Upper lobe of left lung (tissue), 6 donors: Measurements from ENCODE around the gene TBPL2. TPM values are rescaled to one million over a fixed set of nuclear protein-coding genes. Genes with fewer than 3 reads are reported as not detected.
A peak's percentile ranks its signal among the peaks of the same experiment; 100 is the strongest.
"Not testable (repeated sequence)": the region's sequence is repeated elsewhere in the genome, so short reads cannot be mapped to it uniquely, and the experiment has no call there.

Experiments used
- ATAC-seq, 2 donors: fragments of 200-7000 bp; cut with Tn5 transposase; one replicate each; pipeline ENCODE4 v1.9.1; 2022; ENCODE audit warnings: mild to moderate bottlenecking in 2 of 2, moderate library complexity in 2 of 2; ENCODE audit not compliant: low FRiP score in 2 of 2
- DNase-seq, 2 donors: peaks; one replicate each; pipeline ENCODE4 v3.0.0-alpha.2; 2019 to 2020
- H3K27ac ChIP-seq, 4 donors: fragments of 200-600 bp; sonication (generic); one replicate each; pipeline ENCODE4 v1.5.1; 2016 to 2019
- H3K27me3 ChIP-seq, 4 donors: fragments of 200-600 bp; sonication (generic); one replicate each; pipeline ENCODE4 v1.5.1; 2017 to 2019
- H3K36me3 ChIP-seq, 4 donors: fragments of 200-600 bp; sonication (generic); one replicate each; pipeline ENCODE4 v1.5.1; 2016 to 2019
- H3K4me1 ChIP-seq, 4 donors: fragments of 200-600 bp; sonication (generic); one replicate each; pipeline ENCODE4 v1.5.1; 2018 to 2019
- H3K4me3 ChIP-seq, 4 donors: fragments of 200-600 bp; sonication (generic); one replicate each; pipeline ENCODE4 v1.5.1; 2017 to 2019; ENCODE audit warnings: mild to moderate bottlenecking in 2 of 4, moderate library complexity in 1 of 4
- H3K9me3 ChIP-seq, 4 donors: fragments of 200-600 bp; sonication (generic); one replicate each; pipeline ENCODE4 v1.5.1; 2018 to 2019
- CTCF ChIP-seq, 6 experiments: fragments of 450-650 bp in 4 of 6; fragments of 200-600 bp in 2 of 6; sonication (generic) in 2 of 6; IDR thresholded peaks; one replicate each; pipeline ENCODE4 v1.5.1; 2016 to 2019; ENCODE audit warnings: antibody characterized with exemption in 6 of 6
- EP300 ChIP-seq, 4 donors: sonication (generic); formaldehyde crosslinking; IDR thresholded peaks; one replicate each; pipeline ENCODE4 v1.5.1; 2017; ENCODE audit warnings: antibody characterized with exemption in 4 of 4, control low read depth in 2 of 4
- POLR2A ChIP-seq, 4 donors: fragments of 450-650 bp; IDR thresholded peaks; one replicate each; pipeline ENCODE4 v1.5.1; 2016 to 2017; ENCODE audit warnings: antibody characterized with exemption in 4 of 4, mild to moderate bottlenecking in 2 of 4
- POLR2AphosphoS5 ChIP-seq, 2 donors: sonication (generic); formaldehyde crosslinking; IDR thresholded peaks; one replicate each; pipeline ENCODE4 v1.5.1; 2017; ENCODE audit warnings: antibody characterized with exemption in 2 of 2
- WGBS, 2 donors: methylation state at CpG; one replicate each; pipeline ENCODE4 v1.1.5; 2017 to 2018; 5-methylcytosine and 5-hydroxymethylcytosine counted together
- total RNA-seq, 6 donors: library from RNA; depleted of rRNA in 4 of 6; stranded (reverse); fragments of >200 nt in 4 of 6; gene quantifications; one replicate each; pipeline versions ENCODE4 v1.1.0 to v1.2.1, GENCODE V29; 2016 to 2021
- donor health status: DM: no; HTN: no; CAD: no; lungs with moderate emphysema.
- donor health status: DM: no; HTN: yes; CAD: no; lungs with severe emphysema.

The TBPL2 gene
- total RNA-seq, 6 donors from 2014 or later: not detected

GRCh38 chr14:55387121-55387520 lies 53.3 kb downstream of the TBPL2 start:
- TF ChIP-seq EP300 (IDR thresholded peaks at IDR 0.05): no peak
- TF ChIP-seq CTCF (IDR thresholded peaks at IDR 0.05): no peak
- TF ChIP-seq POLR2AphosphoS5 (IDR thresholded peaks at IDR 0.05): no peak
- no peak for TF ChIP-seq POLR2A (IDR thresholded peaks at IDR 0.05)
- Histone ChIP-seq H3K9me3 (no peaks in the 10 kb centered on the region), H3K4me1 (no peaks in the 10 kb centered on the region), H3K36me3 (peaks cover 3 to 40% (median 21%) of the 10 kb centered on the region in 4 donors), H3K27me3 (no peaks in the 10 kb centered on the region), H3K27ac (peak overlapping the region in 1 of 4 donors; percentile 40), H3K4me3 (no peak overlapping the region)
- ATAC-seq (no peak), DNase-seq (no peak)
- 97 to 99% methylated on average over 4 of the region's 4 CpGs for WGBS, 2 donors

GRCh38 chr14:55386037-55386808 lies 54.2 kb downstream of the TBPL2 start:
- H3K4me1 ChIP-seq: no peaks in the 10 kb centered on the region
- peak overlapping the region in 3 of 4 donors; percentile 28 to 41 (median 40) for H3K27ac ChIP-seq
- H3K27me3 ChIP-seq: no peaks in the 10 kb centered on the region
- H3K4me3 ChIP-seq: no peak overlapping the region
- DNase-seq: no peak
- peaks cover 3 to 49% (median 26%) of the 10 kb centered on the region in 4 donors for H3K36me3 ChIP-seq
- no peaks in the 10 kb centered on the region for H3K9me3 ChIP-seq
- no peak for ATAC-seq
- WGBS, 2 donors: 75 to 77% methylated on average over 6 of the region's 6 CpGs
- TF ChIP-seq EP300 (IDR thresholded peaks at IDR 0.05) (no peak), POLR2A (IDR thresholded peaks at IDR 0.05) (no peak), CTCF (IDR thresholded peaks at IDR 0.05) (no peak), POLR2AphosphoS5 (IDR thresholded peaks at IDR 0.05) (no peak)

- no peaks in the 10 kb centered on the region for H3K9me3 ChIP-seq
- H3K36me3 ChIP-seq: peaks cover 8 to 59% (median 35%) of the 10 kb centered on the region in 4 donors
- TF ChIP-seq POLR2A (IDR thresholded peaks at IDR 0.05): no peak
- TF ChIP-seq CTCF (IDR thresholded peaks at IDR 0.05): no peak
- TF ChIP-seq EP300 (IDR thresholded peaks at IDR 0.05): no peak
- no peak for TF ChIP-seq POLR2AphosphoS5 (IDR thresholded peaks at IDR 0.05)
- no peaks in the 10 kb centered on the region for H3K4me1 ChIP-seq
- 71 to 80% methylated on average over 3 of the region's 3 CpGs for WGBS, 2 donors
- no peaks in the 10 kb centered on the region for H3K27me3 ChIP-seq
- no peak overlapping the region for H3K4me3 ChIP-seq
- ATAC-seq: no peak
- DNase-seq: no peak
- H3K27ac ChIP-seq: no peak overlapping the region
Measured at GRCh38 chr14:55384536-55384935, 55.9 kb downstream of the TBPL2 start.

- no peak overlapping the region for H3K4me3 ChIP-seq
- ATAC-seq (no peak), DNase-seq (no peak)
- TF ChIP-seq POLR2AphosphoS5 (IDR thresholded peaks at IDR 0.05) (no peak), CTCF (IDR thresholded peaks at IDR 0.05) (no peak), EP300 (IDR thresholded peaks at IDR 0.05) (no peak), POLR2A (IDR thresholded peaks at IDR 0.05) (no peak)
- no peaks in the 10 kb centered on the region for H3K27me3 ChIP-seq
- peaks cover 11 to 61% (median 38%) of the 10 kb centered on the region in 4 donors for H3K36me3 ChIP-seq
- H3K9me3 ChIP-seq: no peaks in the 10 kb centered on the region
- no peak overlapping the region for H3K27ac ChIP-seq
- no peaks in the 10 kb centered on the region for H3K4me1 ChIP-seq
- WGBS, 2 donors: 85 to 92% methylated on average over 5 of the region's 5 CpGs
Measured at GRCh38 chr14:55383541-55384140, 56.8 kb downstream of the TBPL2 start.

GRCh38 chr14:55383056-55383466 lies 57.4 kb downstream of the TBPL2 start:
- DNase-seq: peak in 1 of 2 donors; percentile 23
- H3K27ac ChIP-seq, H3K27me3 ChIP-seq, H3K4me1 ChIP-seq, H3K9me3 ChIP-seq, H3K4me3 ChIP-seq, ATAC-seq: not testable (repeated sequence)
- 81 to 85% methylated on average over 10 of the region's 10 CpGs for WGBS, 2 donors
- peaks cover 8 to 66% (median 39%) of the 10 kb centered on the region in 4 donors for H3K36me3 ChIP-seq
